Hematopoietic multipotent progenitor cell treated with erythropoietin and hydrocortisone succinate and interleukin-3 and kit ligand, for 15 days (in vitro differentiated cells): ENCODE measurements around the gene ZNF514.
"Not testable (repeated sequence)": the region's sequence is repeated elsewhere in the genome, so short reads cannot be mapped to it uniquely, and the experiment has no call there.

Experiments
- DNase-seq: peaks from one replicate; pipeline ENCODE4 v3.0.0-alpha.2; 2015; ENCODE audit warnings: low spot score

The ZNF514 gene

GRCh38 chr2:95122197-95122551 lies 37.5 kb downstream of the ZNF514 start:
- DNase-seq, result no peak

- peak; percentile 88 for DNase-seq
These were observed 38.0 kb downstream of the ZNF514 start, which contains the start of gene MRPS5 for GRCh38 chr2:95121407-95122196. Gene MRPS5 (minus strand): TSS chr2:95121808. CDS start chr2:95121791, 17 bp downstream.

- no peak for DNase-seq
These were observed 38.6 kb downstream of the ZNF514 start for GRCh38 chr2:95121093-95121406.

- DNase-seq, result peak; percentile 67
These were observed 44.2 kb downstream of the ZNF514 start for GRCh38 chr2:95115418-95115817.

- no peak for DNase-seq
These were observed 46.2 kb downstream of the ZNF514 start for GRCh38 chr2:95113464-95113863.

GRCh38 chr2:95110395-95110794 lies 49.3 kb downstream of the ZNF514 start:
- DNase-seq, result no peak

GRCh38 chr2:95109260-95109659 lies 50.4 kb downstream of the ZNF514 start:
- no peak for DNase-seq

- DNase-seq, result no peak
These were observed 53.6 kb downstream of the ZNF514 start for GRCh38 chr2:95106081-95106480.

GRCh38 chr2:95104606-95105005 lies 55.0 kb downstream of the ZNF514 start:
- no peak for DNase-seq

GRCh38 chr2:95099910-95100309 lies 59.7 kb downstream of the ZNF514 start:
- DNase-seq, result no peak

- DNase-seq, result not testable (repeated sequence)
These were observed 61.4 kb downstream of the ZNF514 start for GRCh38 chr2:95098273-95098672.
